Measurements from ENCODE around the gene EXOC6B. TPM values are rescaled to one million over a fixed set of nuclear protein-coding genes. Genes with fewer than 3 reads are reported as not detected.
A peak's percentile ranks its signal among the peaks of the same experiment; 100 is the strongest.

Gene EXOC6B
- total RNA-seq, 2 donors from 2014 or later = 21.3 to 28.8 TPM

- no peak overlapping the region for H3K9ac ChIP-seq (ENCODE audit: low read depth in 2 of 2, low read length in 2 of 2)
- H3K27me3 ChIP-seq = no peaks in the 10 kb centered on the region
- TF ChIP-seq CTCF (IDR thresholded peaks at IDR 0.05) = no peak
- intact Hi-C loops (cut with DNase I) = no loop called here
- H3K4me3 ChIP-seq = no peak overlapping the region
- no peak overlapping the region for H3K27ac ChIP-seq
- DNase-seq = peak; percentile 10
- no peaks in the 10 kb centered on the region for H3K9me3 ChIP-seq
- H3K36me3 ChIP-seq = no peaks in the 10 kb centered on the region
- no peaks in the 10 kb centered on the region for H3K4me1 ChIP-seq
These were observed 699.4 kb downstream of the EXOC6B start for GRCh38 chr2:72126186-72127100.

Other genes starting within 250 kb of the EXOC6B start
- gene SPR, start 61.4 kb upstream of the EXOC6B start, total RNA-seq = 100 to 1,000 TPM in 1 of 2 donors, 10 to 100 TPM in 1; 79.6 to 129 TPM
- 1 to 10 TPM; 1.1 to 2.0 TPM for gene EMX1, start 91.5 kb upstream of the EXOC6B start, total RNA-seq
- gene SFXN5, start 245.7 kb upstream of the EXOC6B start, total RNA-seq = 10 to 100 TPM; 16.1 to 26.4 TPM